Hematopoietic multipotent progenitor cell treated with erythropoietin and hydrocortisone succinate and interleukin-3 and kit ligand, for 6 days (in vitro differentiated cells): Measurements from ENCODE around the gene KCND3.
A peak's percentile ranks its signal among the peaks of the same experiment; 100 is the strongest.

Source experiments
- DNase-seq: peaks from one replicate; pipeline ENCODE4 v3.0.0-alpha.2; 2015

KCND3 gene

GRCh38 chr1:111989531-111990025, at the start of gene KCND3:
Gene KCND3 (minus strand): TSS chr1:111989668.
- peak; percentile 19 for DNase-seq

DNA sequence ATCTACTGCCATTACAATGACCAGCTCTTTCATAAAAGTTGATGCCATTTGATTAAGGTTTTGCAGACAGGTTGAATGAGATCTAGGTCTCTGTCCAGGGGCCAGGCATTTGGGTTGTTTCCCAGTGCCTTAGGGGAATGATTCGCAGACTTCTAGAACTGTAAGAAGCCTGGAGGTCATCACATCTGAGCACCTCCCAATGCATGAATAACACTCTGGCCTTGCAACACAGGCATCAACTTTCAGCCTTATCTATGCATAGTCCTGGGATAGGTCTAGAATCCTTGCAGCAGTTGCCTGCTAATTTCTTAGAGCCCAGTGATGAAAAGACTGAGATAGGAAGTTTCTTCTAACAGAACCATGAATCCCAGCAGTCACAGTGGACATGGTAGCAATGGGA, 44.8 kb upstream of the KCND3 start:
- no peak for DNase-seq

GRCh38 chr1:112033439-112034120, 44.1 kb upstream of the KCND3 start:
- no peak for DNase-seq

DNA sequence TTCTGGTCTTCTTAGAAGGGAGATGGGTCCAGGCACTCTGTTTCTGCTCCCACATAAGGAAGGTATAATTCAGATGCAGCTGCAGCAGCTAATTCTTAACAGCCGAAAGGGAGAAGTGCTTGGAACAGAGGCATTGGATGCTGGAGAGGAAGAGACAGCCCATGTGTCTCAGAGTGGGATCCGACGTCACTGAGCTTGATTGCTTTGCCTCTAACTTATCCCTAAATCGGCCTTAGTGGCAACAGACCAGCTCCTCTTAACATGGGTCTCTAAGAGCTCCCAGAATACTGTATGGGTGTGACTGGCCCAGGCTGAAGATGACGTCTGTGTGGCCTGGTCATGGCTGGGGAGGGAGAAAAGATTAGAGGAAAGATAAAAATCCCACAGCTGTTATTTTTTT, 40.7 kb upstream of the KCND3 start:
- no peak for DNase-seq

GRCh38 chr1:112027696-112028095, 38.2 kb upstream of the KCND3 start:
- DNase-seq, result no peak

DNA sequence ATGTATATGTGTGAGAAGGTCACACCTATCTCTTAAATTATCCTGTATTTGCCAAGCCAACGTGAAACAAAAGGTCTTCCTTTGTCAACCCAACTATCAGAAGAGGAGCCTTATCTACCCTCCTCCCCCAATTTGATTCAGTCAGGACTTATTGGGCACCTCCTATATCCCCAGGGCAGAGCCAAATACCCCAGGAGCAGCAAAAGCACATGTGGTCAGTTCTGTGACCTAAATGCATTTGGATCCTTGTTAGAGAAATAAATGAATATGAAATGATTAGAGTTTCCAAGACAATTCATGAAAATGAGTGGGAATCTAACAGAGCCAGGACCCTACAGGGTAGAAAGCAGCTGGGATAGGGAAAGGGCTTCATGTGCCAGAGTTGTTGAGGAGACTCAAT, 37.0 kb upstream of the KCND3 start:
- DNase-seq, result no peak

DNA sequence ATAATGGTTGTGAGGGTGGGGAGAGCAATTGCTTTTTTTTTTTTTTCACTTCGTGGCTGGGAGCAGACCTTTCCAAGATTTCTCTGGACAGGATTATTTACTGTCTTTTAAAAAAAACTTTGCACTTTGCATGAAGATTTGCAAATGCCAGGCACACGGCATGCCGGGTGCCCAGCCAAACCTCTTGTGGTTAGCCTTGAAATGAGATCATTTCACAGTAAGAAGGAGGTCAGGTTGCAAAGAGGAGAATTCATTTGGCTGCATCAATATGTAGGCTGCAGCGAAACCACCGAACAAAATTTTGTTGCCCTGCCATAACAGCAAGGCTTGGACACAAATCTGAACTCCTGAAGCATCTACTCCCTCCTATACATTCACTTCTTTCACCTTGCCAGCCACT, 36.5 kb upstream of the KCND3 start:
- DNase-seq, result no peak

DNA sequence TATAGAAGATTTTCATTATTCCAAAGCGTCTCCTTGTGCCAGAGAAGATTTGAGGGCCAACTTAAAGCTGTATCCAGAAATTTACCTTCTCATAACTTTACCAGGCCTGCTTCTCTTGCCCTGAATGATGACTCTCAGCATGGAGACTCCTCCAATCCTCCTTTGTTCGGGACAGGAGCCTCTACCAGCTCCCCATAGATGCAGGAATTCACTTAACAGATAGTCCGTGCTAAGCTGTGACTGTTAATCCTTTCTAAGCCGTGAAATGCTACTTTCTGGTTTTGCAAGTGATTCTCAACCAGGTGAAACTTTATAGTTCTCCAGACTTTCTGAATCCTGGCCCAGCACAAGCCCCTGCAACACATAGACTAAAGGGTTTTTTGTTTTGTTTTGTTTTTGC, 31.8 kb upstream of the KCND3 start:
- no peak for DNase-seq

DNA sequence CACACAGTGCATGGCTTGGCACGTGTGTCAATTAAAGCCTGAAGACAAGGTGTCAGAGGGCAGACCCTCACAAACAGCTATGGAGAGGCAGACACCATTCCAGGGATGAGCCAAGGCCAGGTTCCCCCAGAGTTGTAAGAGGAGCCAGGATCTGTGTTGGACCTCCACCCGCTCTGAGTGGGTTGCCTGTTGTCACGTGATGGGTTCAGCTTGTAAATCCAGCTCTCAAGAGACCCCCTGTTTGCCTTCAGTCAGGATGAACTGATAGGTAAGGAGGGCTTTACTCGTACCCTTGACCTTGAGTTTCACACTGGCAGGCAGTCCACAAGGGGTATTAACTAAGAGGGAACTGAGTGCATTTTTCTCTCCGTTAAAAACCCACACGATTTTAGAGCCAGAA, 27.7 kb upstream of the KCND3 start:
- no peak for DNase-seq

DNA sequence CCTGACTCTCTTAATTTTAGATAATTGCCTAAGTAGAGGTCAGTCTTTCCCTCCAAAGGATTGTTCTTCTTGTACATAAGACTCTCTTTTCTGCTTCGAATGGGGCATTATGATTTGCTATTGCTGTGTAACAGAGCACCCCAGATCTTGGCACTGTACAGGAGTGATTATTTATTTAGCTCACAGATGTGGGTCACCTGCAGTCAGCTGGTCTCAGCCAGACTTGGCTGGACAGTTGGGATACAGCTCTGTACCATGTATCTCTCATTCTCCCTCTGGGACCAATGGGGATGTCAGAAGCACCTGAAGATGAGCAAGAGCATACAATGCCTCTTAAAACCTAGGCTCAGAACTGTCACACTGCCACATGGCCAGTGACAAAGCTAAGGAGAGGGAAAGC, 23.4 kb upstream of the KCND3 start:
- no peak for DNase-seq

- DNase-seq, result no peak
Measured at GRCh38 chr1:112011202-112011601, 21.7 kb upstream of the KCND3 start.

DNA sequence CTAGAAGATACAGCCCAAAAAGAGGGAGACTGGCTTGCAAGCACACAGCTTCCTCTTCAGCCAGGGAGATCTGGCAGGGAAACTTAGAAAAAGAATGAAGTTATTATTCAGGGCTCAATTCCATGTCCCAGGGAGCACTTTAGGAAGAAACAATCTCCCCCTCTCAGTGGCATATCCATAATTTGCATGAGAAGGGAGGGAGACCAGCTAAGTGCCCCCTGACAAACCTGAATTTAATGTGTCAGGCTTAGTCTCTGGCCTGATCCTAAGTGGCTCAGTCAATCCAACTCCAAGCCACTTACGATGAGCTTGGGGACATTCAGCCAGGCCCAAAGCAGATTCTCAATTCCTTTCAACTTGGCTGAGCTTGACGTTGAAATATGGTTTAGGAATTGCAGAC, 17.7 kb upstream of the KCND3 start:
- no peak for DNase-seq

GRCh38 chr1:112006416-112007025, 17.1 kb upstream of the KCND3 start:
- DNase-seq, result no peak

GRCh38 chr1:112004076-112004475, 14.6 kb upstream of the KCND3 start:
- no peak for DNase-seq

GRCh38 chr1:112002514-112002913, 13.0 kb upstream of the KCND3 start:
- DNase-seq, result no peak

GRCh38 chr1:112001436-112001835, 12.0 kb upstream of the KCND3 start:
- DNase-seq, result no peak

DNA sequence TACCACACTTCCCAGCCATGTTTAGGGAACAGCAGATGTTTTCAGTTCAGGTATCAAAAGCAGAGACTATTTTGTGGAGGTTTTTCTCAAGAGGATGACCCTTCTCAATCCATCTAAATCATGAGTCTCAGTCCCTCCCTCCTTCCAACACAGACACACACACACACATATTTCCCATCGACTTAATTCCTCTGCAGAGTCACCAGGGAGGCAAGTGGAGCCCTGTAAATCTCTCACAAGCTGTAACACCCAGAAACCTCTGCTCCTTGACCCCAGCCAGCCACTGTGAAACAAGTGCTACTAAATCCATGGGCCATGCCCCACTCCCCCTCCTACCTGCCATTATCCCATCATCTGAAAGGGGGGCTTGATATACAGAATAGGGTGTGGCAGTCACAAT, 10.6 kb upstream of the KCND3 start:
- no peak for DNase-seq

DNA sequence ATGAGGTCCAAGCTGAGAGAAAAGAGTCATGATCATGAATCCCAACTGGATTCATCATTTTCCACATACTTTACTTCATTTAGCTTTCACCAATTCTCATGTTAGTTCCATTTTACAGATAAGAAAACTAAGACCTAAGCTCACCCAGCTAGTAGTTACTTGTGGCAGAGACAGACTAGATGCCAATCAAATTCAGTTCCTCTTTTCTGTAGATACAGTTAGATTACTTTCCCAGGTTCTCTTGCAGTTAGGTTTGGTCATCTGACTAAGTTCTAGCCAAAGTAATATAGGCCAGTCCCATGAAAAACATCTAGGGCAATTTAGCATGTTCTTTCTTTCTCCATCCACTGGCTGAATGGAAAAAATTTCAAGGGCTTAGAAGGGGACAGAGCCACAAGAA, 8.9 kb upstream of the KCND3 start:
- DNase-seq, result no peak

- DNase-seq, result no peak
Measured at GRCh38 chr1:111992476-111992875, 3.0 kb upstream of the KCND3 start.

GRCh38 chr1:111990878-111991718, 1.6 kb upstream of the KCND3 start:
- DNase-seq, result peak; percentile 32

DNA sequence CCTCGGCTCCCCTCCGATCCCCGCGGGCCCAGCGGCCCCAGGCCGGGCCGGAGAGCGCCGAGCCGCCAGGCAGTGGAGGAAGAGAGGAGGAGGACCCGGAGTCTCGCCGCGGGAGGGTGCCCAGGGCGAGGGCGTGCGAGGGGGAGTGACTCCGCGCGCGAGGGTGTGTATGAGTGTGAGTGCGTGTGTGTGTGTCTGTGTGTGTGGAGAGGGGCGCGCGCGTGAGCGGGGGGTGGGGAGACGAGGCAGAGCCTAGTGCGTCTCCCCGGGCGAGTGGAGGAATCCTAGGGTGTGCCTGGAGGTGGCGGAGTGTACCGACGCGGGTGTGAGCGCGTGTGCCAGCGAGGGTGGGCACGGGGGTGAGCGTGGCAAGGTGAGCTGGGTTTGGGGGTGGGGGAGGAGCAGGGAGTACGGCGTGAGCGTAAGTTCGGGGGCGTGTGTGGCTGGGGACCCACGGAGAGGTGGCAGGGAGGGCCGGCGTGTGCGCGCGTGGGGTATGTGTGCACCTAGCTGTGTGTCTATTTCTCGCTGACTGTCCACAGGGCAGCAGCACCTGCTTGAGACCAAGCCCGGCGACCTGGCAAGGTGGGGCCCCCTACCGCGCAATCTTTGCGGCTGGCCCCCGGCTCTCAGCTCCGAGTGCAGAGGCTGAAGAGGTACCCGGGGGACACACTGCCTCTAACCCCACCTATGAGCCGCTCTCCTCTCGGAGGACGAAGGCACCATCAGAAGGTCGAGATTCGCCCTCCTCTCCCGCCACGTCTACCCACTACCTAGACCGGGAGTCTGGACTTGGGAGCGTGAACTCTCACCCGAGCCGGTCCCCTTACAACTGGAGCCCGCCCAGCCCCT, 784 bp upstream of the KCND3 start:
- peak; percentile 3 for DNase-seq

DNA sequence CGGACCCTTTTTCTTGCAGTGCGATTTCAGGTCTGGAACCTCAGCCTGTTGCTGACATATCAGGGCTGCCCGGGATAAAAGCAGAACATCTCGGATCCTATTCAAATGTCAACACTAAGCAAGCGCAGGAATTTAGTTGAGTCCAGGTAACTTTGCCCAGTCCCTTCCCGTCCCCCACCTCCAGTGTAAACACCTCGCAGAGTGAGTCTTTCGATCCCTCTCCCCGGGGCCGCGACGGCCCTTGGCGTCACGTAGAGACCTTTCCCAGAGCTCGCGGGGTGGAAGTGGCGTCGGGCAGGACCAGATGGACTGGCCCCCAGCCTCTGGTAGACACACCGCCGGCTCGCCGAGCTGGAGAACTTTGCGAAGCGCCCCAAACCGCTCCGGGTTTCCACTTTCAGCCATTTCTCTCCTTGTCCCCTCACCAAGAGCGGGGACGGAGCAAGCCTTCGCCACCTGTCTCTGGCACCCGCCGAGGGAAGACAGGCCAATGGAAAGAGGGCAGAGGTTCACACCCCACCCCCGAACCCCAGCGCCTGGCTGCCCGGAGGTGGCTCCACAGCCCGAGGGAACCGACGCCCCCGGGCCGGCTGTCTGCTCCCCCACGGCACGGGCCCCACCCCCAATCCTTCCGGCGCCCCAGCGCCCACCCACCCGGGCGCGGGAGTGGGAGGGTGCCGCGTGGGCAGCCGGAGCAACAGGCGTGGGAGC, 570 bp downstream of the KCND3 start:
- no peak for DNase-seq
